ENCODE measurements around the gene DCAF17.
A peak's percentile ranks its signal among the peaks of the same experiment; 100 is the strongest.
"Not testable (repeated sequence)": the region's sequence is repeated elsewhere in the genome, so short reads cannot be mapped to it uniquely, and the experiment has no call there.

DCAF17 gene

GRCh38 chr2:171411214-171411613 is 22.8 kb upstream of the DCAF17 start:
- DNase-seq (ENCODE audit: low spot score): no peak

GRCh38 chr2:171411791-171412483 is 22.1 kb upstream of the DCAF17 start:
- DNase-seq (ENCODE audit: low spot score): no peak

- no peak for DNase-seq (ENCODE audit: low spot score)
These were observed 21.4 kb upstream of the DCAF17 start for GRCh38 chr2:171412571-171413175.

GRCh38 chr2:171414645-171415044 is 19.4 kb upstream of the DCAF17 start:
- not testable (repeated sequence) for DNase-seq (ENCODE audit: low spot score)

- DNase-seq (ENCODE audit: low spot score): peak; percentile 78
These were observed 17.8 kb upstream of the DCAF17 start for GRCh38 chr2:171416009-171416926.

GRCh38 chr2:171419333-171419732 is 14.7 kb upstream of the DCAF17 start:
- DNase-seq (ENCODE audit: low spot score): no peak

GRCh38 chr2:171420728-171421563 is 13.1 kb upstream of the DCAF17 start:
- DNase-seq (ENCODE audit: low spot score): no peak

GRCh38 chr2:171422710-171423495 is 11.1 kb upstream of the DCAF17 start:
- DNase-seq (ENCODE audit: low spot score): not testable (repeated sequence)

GRCh38 chr2:171430516-171431410 is 3.3 kb upstream of the DCAF17 start:
- no peak for DNase-seq (ENCODE audit: low spot score)

GRCh38 chr2:171431677-171432167 is 2.3 kb upstream of the DCAF17 start:
- DNase-seq (ENCODE audit: low spot score): no peak

GRCh38 chr2:171432206-171432968 is 1.6 kb upstream of the DCAF17 start:
- no peak for DNase-seq (ENCODE audit: low spot score)

- peak; percentile 48 for DNase-seq (ENCODE audit: low spot score)
These were observed 860 bp upstream of the DCAF17 start for GRCh38 chr2:171432969-171433762.

- DNase-seq (ENCODE audit: low spot score): no peak
These were observed 338 bp upstream of the DCAF17 start, which contains the start of gene METTL8 for GRCh38 chr2:171433763-171434012. Gene METTL8, minus strand, starts transcription at chr2:171433990. Its CDS starts 41,805 bp downstream, at chr2:171392185.

- DNase-seq (ENCODE audit: low spot score): no peak
These were observed 2.3 kb downstream of the DCAF17 start for GRCh38 chr2:171436307-171436706.

- no peak for DNase-seq (ENCODE audit: low spot score)
These were observed 7.4 kb downstream of the DCAF17 start for GRCh38 chr2:171441470-171441869.

- DNase-seq (ENCODE audit: low spot score): peak; percentile 26
These were observed 13.6 kb downstream of the DCAF17 start for GRCh38 chr2:171447675-171448074.

GRCh38 chr2:171451074-171451473 is 17.0 kb downstream of the DCAF17 start:
- DNase-seq (ENCODE audit: low spot score): no peak

- no peak for DNase-seq (ENCODE audit: low spot score)
These were observed 18.7 kb downstream of the DCAF17 start for GRCh38 chr2:171452773-171453172.

Data from D341Med (cell line).